GM12892 (cell line): ENCODE measurements around the gene MRPL23.
"Not testable (repeated sequence)": the region's sequence is repeated elsewhere in the genome, so short reads cannot be mapped to it uniquely, and the experiment has no call there.

Experiments used
- DNase-seq: peaks from one replicate; pipeline ENCODE4 v3.0.0; 2011; ENCODE audit not compliant: insufficient read length
- FAIRE-seq: peaks from 2 replicates; lab custom pipeline; 2011; peaks lifted over from hg19 to GRCh38; lab: Jason Lieb, UNC
- POLR2A ChIP-seq: IDR thresholded peaks from 2 replicates; pipeline ENCODE4 v1.6.1; 2011; ENCODE audit warnings: low read depth, low read length, control low read depth
- POLR2AphosphoS5 ChIP-seq: IDR thresholded peaks from 2 replicates; pipeline ENCODE4 v1.6.1; 2011; ENCODE audit warnings: low read depth, low read length, control low read depth
- TAF1 ChIP-seq: IDR thresholded peaks from 2 replicates; pipeline ENCODE4 v1.6.1; 2011; ENCODE audit warnings: low read depth, mild to moderate bottlenecking, control low read depth, low read length, borderline replicate concordance

MRPL23 gene

DNA sequence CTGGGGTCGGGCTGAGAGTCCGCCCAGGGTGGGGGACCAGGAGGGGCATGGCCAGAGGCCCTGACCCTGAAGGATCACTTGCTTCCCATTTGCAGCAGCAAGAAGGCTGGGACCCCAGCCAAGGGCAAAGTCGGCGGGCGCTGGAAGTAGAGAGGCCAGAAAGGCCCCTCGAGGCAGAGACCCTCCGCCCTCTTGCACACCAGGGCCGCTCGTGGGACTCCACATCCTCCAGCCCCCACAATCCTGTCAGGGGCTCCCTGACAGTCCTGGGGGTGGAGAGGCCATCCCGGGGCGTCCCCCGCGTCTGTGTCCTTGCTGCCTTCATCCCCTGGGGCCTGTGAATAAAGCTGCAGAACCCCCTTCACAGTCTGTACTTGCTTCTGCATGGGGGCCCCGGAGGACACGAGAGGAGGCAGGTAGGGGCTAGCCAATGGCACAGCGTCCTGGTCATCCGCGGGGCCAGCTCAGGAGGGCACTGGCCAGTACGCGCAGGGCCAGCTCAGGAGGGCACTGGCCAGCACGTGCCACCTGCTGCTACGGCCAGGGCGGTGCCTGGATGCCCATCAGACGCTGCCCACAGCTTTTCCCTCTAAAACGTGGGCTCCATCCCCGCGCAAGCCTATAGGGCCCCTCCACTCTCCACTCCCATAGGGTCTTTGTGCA lies 8.7 kb upstream of the MRPL23 start:
- TF ChIP-seq POLR2A (no peak), POLR2AphosphoS5 (no peak), TAF1 (no peak)
- FAIRE-seq = no peak
- no peak for DNase-seq

GRCh38 chr11:1939006-1939625 lies 8.0 kb upstream of the MRPL23 start:
- DNase-seq (peak; percentile 30), FAIRE-seq (no peak)
- no peak for TF ChIP-seq TAF1
- TF ChIP-seq POLR2AphosphoS5 = no peak
- TF ChIP-seq POLR2A = no peak

DNA sequence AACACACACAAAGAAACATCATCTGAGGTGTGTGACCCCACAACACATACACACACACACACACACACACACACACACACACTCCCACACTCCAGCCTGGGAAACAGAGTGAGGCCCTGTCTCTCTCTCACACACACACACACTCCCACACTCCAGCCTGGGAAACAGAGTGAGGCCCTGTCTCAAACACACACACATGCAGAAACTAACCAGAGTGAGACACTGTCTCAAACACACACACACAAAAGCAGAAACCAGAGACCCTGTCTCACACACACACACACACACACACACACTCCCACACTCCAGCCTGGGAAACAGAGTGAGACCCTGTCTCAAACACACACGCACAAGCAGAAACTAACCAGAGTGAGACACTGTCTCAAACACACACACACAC lies 7.3 kb upstream of the MRPL23 start:
- FAIRE-seq, DNase-seq: not testable (repeated sequence)

GRCh38 chr11:1942558-1943260 lies 4.4 kb upstream of the MRPL23 start:
- FAIRE-seq (no peak), DNase-seq (no peak)
- no peak for TF ChIP-seq POLR2AphosphoS5
- TF ChIP-seq POLR2A = no peak
- TF ChIP-seq TAF1 = no peak

GRCh38 chr11:1943576-1943975 lies 3.6 kb upstream of the MRPL23 start:
- TF ChIP-seq POLR2A (no peak), POLR2AphosphoS5 (no peak), TAF1 (no peak)
- no peak for FAIRE-seq
- DNase-seq = no peak

- DNase-seq (no peak), FAIRE-seq (no peak)
- TF ChIP-seq POLR2A (no peak), TAF1 (no peak), POLR2AphosphoS5 (no peak)
Observed at GRCh38 chr11:1943977-1944376, 3.2 kb upstream of the MRPL23 start.

DNA sequence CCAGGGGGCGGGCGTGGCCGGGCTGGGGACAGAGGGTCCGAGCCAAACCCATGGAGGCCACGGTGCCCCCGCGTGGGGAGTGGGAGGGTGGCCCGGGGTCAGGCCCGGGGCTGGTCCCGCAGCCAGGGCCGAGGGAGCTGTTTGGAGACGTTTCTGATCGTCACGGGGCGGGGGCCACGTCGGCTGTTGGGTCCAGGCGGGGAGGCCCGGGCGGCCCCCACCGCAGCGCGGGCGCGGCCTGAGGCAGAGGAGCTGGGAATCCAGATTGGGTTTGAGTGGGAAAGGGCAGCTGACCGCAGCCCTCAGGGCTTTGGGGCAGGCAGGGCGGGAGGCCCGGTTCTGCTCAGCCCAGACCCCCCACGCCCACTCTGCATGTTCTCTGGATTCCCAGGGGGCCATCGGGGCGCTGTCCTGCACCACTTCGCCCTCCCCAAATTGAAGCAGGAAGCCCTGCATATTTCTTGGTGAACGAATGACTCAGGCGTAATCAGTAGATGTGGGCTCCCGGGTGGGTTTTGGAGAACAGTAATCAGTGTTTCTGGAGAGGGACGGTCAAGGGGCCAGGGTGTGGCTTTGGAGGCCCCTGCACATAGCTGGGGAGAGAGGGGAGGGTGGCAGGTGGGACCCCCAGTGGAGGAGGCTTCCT lies 583 bp downstream of the MRPL23 start:
- FAIRE-seq = peak; percentile 27
- DNase-seq = no peak

GRCh38 chr11:1948389-1948788 lies 1.3 kb downstream of the MRPL23 start:
- DNase-seq = no peak
- FAIRE-seq = no peak
- no peak for TF ChIP-seq POLR2AphosphoS5
- no peak for TF ChIP-seq POLR2A
- no peak for TF ChIP-seq TAF1

More for the DNA sequence above, 583 bp downstream of the MRPL23 start:
- TF ChIP-seq TAF1 (no peak), POLR2A (no peak), POLR2AphosphoS5 (no peak)

DNA sequence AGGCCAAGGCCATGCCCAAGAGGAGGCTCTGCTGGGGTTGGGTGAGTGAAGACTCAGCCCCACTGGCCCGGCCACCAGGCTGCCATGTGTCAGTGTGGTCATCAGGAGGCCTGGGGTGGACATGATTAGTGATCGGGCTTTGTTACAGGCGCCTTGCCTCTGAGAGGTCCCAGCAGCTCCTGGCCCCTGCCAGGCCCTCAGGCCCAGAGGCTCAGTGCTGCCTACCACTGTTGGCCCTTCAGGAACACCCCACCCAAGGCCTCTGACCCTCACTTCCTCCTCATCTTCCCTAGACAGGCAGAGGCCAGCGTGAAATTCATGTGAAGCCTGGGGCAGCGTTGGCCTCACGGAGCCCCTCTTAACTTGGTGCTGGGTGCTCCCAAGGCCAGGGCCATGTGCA lies 2.2 kb downstream of the MRPL23 start:
- TF ChIP-seq POLR2AphosphoS5 (no peak), POLR2A (no peak), TAF1 (no peak)
- no peak for DNase-seq
- no peak for FAIRE-seq

GRCh38 chr11:1949922-1950321 lies 2.8 kb downstream of the MRPL23 start:
- no peak for FAIRE-seq
- TF ChIP-seq TAF1 (no peak), POLR2AphosphoS5 (no peak), POLR2A (no peak)
- no peak for DNase-seq

GRCh38 chr11:1952806-1953482 lies 5.8 kb downstream of the MRPL23 start:
- no peak for DNase-seq
- no peak for TF ChIP-seq POLR2AphosphoS5
- no peak for TF ChIP-seq TAF1
- no peak for TF ChIP-seq POLR2A
- FAIRE-seq = no peak
